ENCODE results near the gene SLC6A6.

DNA sequence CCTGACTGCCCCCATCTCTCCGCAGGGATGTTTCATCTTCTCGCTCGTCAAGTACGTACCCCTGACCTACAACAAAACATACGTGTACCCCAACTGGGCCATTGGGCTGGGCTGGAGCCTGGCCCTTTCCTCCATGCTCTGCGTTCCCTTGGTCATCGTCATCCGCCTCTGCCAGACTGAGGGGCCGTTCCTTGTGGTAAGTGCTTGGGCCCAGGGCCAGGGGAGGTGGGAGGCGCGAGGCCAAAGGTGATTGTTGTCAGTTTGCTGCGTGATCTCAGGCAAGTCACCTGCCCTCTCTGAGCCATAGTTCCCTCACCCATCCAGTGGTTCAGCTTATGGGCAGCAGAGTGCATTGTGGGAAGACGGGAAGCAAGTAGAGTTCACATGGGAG is 79.2 kb downstream of the SLC6A6 start:
- TF ChIP-seq, protein P1, sequence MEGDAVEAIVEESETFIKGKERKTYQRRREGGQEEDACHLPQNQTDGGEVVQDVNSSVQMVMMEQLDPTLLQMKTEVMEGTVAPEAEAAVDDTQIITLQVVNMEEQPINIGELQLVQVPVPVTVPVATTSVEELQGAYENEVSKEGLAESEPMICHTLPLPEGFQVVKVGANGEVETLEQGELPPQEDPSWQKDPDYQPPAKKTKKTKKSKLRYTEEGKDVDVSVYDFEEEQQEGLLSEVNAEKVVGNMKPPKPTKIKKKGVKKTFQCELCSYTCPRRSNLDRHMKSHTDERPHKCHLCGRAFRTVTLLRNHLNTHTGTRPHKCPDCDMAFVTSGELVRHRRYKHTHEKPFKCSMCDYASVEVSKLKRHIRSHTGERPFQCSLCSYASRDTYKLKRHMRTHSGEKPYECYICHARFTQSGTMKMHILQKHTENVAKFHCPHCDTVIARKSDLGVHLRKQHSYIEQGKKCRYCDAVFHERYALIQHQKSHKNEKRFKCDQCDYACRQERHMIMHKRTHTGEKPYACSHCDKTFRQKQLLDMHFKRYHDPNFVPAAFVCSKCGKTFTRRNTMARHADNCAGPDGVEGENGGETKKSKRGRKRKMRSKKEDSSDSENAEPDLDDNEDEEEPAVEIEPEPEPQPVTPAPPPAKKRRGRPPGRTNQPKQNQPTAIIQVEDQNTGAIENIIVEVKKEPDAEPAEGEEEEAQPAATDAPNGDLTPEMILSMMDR (conservative IDR thresholded peaks at IDR 0.05 in 1 of 2, IDR thresholded peaks at IDR 0.05 in 1 of 2; ENCODE audit: extremely low read depth in 1 of 2, insufficient read depth in 1 of 2, low read depth in 1 of 2, low read length in 2 of 2), result no peak
- no peak for TF ChIP-seq EZH2 (IDR thresholded peaks at IDR 0.05; ENCODE audit: borderline replicate concordance, low read length)
